Inferior parietal cortex (tissue), 1 donor: ENCODE data around the gene MPC2.

Experiments
- DNase-seq: peaks from one replicate; pipeline ENCODE4 v3.0.0-alpha.2; 2016; ENCODE audit errors: extremely low spot score

MPC2 gene

GRCh38 chr1:167936930-167937708 lies at the start of gene MPC2:
TSS of gene MPC2 (minus strand) at chr1:167937072. CDS start at chr1:167935841, 1,231 bp downstream.
- DNase-seq: peak; percentile 58

- no peak for DNase-seq
Measured at GRCh38 chr1:167984886-167985489, 48.1 kb upstream of the MPC2 start.

- DNase-seq: no peak
Measured at GRCh38 chr1:167983797-167984420, 47.0 kb upstream of the MPC2 start.

GRCh38 chr1:167981933-167982332 lies 45.1 kb upstream of the MPC2 start:
- no peak for DNase-seq

DNA sequence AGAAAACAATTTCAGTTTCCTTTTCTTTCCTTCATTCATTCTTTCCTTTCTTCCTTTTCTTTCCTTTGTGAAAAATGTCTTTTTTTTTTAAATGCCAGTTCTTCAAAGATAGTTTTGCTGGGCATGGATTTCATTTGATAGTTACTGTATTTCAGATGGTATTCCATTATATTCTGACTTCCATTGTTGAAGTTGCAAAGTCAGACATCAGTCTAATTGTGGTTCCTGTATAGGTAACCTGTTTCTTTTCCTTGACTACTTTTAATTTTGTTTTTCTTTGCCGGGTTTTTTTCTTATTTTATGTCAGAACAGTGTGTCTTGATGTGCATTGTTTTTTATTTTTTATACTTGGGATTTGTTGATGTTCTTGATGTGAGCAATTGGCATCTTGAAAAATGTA lies 40.4 kb upstream of the MPC2 start:
- no peak for DNase-seq

- DNase-seq: no peak
Measured at GRCh38 chr1:167974698-167975097, 37.8 kb upstream of the MPC2 start.

- DNase-seq: no peak
Measured at GRCh38 chr1:167973832-167974231, 37.0 kb upstream of the MPC2 start.

DNA sequence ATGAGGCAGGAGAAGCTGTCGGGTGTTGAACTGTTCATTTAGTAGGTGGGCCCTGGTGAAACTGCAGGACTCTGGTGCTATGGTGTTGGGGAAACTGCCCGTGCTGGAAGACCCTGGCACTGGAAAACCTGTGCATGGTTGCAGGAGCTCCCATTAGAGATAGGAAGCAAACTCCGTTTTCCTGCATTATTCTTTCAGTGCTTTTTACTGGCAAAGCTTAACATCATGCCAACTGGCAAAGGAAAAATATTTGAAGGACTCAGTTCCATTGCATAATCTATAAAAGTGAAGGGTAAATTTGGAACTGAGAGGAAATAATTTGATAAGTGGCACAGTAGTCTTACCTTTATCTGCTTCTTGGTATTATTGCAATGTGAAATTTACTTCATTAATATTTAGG lies 31.7 kb upstream of the MPC2 start:
- DNase-seq: no peak

DNA sequence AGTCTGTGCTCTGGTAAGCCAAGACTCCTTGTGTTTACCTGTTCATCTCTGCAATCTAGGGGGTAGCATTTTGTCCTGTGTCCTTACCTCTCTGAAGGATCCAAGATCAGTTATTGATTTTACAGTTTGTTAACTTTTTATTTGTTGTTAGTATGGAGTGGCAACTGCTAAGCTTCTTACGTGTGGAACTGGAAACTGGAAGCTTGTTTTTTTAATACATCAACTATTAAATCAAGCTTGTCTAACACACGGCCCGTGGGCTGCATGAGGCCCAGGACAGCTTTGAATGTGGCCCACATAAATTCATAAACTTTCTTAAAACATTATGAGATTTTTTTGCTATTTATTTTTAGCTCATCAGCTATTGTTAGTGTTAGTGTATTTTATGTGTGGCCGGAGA lies 29.2 kb upstream of the MPC2 start:
- DNase-seq: no peak

- no peak for DNase-seq
Measured at GRCh38 chr1:167964646-167965045, 27.8 kb upstream of the MPC2 start.

DNA sequence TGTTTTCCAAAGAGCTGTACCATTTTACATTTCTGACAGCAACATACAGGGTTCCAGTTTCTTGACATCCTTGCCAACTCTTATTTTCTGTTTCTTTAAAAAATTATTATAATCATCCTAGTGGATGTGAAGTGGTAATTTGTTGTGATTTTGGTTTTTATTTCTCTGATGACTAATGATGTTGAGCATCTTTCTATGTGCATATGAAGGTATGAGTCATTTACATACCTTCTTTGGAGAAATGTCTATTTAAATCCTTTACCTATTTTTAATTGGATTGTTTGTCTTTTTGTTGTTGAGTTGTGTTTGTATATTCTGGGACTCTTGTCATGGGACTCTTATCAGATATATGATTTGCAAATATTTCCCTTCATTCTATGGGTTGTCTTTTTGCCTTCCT lies 20.8 kb upstream of the MPC2 start:
- no peak for DNase-seq

- no peak for DNase-seq
Measured at GRCh38 chr1:167955915-167956314, 19.0 kb upstream of the MPC2 start.

- no peak for DNase-seq
Measured at GRCh38 chr1:167950569-167950968, 13.7 kb upstream of the MPC2 start.

DNA sequence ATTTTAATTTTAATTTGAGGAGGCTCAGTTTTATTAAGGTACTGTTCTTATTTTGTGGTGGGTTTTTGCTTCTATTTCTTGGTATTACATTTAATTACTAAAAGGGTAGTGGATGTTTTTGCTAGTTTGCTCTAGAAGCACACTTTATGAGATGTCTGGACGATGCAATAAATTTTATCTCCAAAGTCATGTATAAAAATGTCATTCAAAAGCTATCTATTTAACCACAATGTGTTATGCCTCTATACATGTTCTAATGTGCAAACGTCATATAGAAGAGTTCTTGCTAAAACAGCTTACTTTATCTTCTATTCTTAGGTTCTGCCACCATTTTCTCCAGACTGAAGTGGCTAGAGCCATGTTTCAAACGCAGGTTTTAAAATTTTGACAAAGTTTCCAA lies 12.9 kb upstream of the MPC2 start:
- no peak for DNase-seq

DNA sequence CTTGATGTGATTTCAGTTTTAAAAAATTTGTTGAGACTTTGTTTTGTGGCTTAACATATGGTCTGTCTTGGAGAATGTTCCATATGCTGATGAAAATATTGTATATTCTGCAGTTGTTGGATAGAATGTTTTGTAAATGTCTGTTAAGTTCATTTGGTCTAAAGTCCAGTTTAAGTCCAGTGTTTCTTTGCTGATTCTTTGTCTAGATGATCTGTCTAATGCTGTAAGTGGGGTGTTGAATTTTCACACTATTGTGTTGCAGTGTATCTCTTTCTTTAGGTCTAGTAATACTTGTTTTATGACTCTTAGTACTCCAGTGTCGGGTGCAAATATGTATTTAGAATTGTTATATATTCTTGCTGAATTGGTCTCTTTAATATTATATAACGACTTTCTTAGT lies 10.9 kb upstream of the MPC2 start:
- DNase-seq: no peak

GRCh38 chr1:167943541-167943940 lies 6.7 kb upstream of the MPC2 start:
- no peak for DNase-seq

DNA sequence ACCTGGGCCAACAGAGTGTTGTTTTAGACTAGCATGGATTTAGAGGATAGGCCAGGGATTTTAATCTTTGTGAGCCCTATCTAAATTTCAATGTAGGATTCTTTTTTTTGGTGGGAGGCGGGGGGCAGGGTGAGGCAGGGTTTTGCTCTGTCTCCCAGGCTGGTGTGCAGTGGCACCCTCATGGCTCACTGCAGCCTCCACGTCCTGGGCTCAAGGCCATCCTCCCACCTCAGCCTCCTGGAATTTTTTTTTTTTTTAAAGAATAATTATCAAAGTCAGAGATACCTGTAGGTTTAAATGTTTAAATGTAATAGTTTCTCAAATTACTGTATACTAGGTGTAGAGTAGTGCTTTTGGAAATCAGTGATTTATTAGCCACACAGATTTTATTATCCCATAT lies 3.4 kb upstream of the MPC2 start:
- no peak for DNase-seq

- no peak for DNase-seq
Measured at GRCh38 chr1:167938080-167938636, 1.3 kb upstream of the MPC2 start.

- DNase-seq: no peak
Measured at GRCh38 chr1:167937709-167938010, 788 bp upstream of the MPC2 start.

DNA sequence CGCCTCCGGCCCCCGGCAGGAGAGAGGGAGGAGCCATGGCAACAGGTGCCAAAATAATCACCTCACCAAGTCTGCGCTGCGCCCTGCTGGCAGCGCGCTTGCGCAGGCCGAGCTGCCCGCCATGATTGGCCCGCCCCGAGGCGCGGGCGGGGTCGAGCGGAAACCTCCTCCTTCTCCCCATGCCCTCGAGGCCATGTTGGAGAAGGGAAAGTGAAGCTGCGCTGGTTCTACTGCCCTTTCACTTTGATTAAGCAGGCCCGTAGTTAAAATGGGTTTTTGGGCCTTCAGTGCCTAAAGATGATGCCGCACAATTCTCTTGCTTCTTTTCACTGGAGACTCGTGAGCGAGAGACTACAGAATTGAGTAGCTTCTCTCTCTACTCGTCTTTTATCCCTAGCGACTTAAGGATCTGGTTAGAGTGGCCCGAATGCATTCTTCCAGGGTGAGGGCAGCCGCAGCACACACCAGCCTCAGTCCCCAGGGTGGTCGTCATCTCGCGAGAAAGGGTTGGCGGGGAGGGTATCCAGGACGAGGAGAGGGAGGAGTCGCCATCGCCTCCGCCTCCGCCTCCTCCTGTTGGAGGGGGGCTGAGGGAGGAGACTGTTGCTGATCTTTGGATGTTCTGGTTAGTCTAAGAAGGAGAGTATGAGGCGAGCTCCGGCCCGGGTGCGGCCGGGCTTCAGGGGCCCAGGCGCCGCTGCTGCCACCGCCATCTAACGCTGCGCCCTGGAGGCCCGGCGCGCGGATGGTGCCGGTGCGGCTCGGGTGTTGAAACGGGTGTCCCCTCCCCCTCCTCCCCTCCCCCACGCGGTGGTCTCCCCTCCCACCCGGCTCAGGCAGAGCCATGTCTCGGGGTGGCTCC lies 573 bp downstream of the MPC2 start, which contains the start of gene DCAF6:
Gene DCAF6, plus strand, starts transcription at position 616 of the 862 bp plus-strand sequence. Its CDS starts 229 bp downstream, at position 845.
- DNase-seq: peak; percentile 99

DNA sequence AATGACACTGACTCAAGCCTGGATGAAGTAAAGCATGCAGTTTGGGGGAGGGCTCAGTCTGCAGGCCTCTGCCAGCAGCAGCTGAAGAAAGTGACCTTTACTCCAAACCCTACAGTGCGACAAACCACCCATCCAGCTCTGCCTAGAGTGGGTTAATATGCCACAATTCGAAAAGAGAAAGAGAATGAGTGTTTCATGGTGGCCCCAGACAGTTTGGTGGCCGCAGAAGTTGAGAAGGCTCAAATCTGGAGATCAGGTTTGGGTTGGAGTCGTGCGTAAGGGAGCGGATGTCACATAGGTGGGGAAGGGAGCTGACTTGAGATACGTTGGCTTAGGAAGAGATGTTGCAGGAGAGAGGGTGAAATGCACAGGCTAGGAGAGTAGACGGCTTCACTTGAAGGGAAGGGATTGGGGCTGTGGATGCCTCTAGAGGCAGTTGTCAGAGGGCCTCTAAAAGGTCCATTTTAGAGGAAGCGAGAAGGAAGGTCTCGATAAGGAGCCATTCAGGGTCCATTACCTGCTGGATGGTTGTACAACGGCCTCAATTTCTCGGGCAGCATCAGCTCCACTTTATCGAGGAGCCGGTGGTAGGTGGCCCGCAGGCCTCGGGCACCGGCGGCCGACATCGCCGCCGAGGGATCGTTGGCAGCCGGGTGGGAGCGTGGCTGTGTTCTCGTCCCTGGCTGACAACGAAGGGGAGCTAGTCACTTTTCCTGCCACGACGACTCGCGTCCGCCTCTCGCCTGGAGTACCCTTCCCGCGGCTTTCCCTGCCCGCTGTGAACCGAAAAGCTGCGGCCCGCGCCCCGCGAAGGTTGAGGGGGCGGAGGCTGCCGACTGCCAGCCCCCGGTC lies 1.4 kb downstream of the MPC2 start:
- DNase-seq: peak; percentile 61
